ENCODE data around the gene SOX12. TPM values are rescaled to one million over a fixed set of nuclear protein-coding genes. Genes with fewer than 3 reads are reported as not detected.

SOX12 gene
- total and polyA plus RNA-seq, 8 donors, result 2.9 to 8.8 (median 5.4) TPM

- Histone ChIP-seq H3K4me3 (peak overlapping the region in 3 of 4 donors; percentile 63 to 77 (median 63)), H3K27me3 (no peaks in the 10 kb centered on the region), H3K9me3 (no peaks in the 10 kb centered on the region), H3K36me3 (no peaks in the 10 kb centered on the region), H3K4me1 (peaks cover 0 to 15% (median 10%) of the 10 kb centered on the region in 3 donors), H3K27ac (peak overlapping the region in 2 of 4 donors; percentile 87 to 90)
- DNase-seq (no peak), FAIRE-seq (no peak), ATAC-seq (no peak)
- no peak for TF ChIP-seq CTCF (IDR thresholded peaks at IDR 0.05)
- WGBS, 2 donors, result 75 to 82% methylated on average over 9 of the region's 9 CpGs
- intact Hi-C loops (cut with DNase I), result no loop called here
These were observed 20.8 kb downstream of the SOX12 start for GRCh38 chr20:346033-346639.

- Histone ChIP-seq H3K27ac (peak within 1 kb of the TSS; percentile 52 to 90 (median 84)), H3K4me1 (peaks cover 0 to 15% (median 10%) of the 10 kb centered on the region in 3 donors), H3K4me3 (peak within 1 kb of the TSS; percentile 53 to 77 (median 63)), H3K27me3 (no peaks in the 10 kb centered on the region), H3K9me3 (no peaks in the 10 kb centered on the region), H3K36me3 (no peaks in the 10 kb centered on the region)
- no peak for TF ChIP-seq CTCF (IDR thresholded peaks at IDR 0.05)
- intact Hi-C loops (cut with DNase I), result no loop called here
- WGBS, 2 donors, result 4% methylated on average over 37 to 50 of the region's 50 CpGs
- peak; percentile 72 to 86 (median 73) for ATAC-seq
- peak; percentile 53 to 87 (median 70) for DNase-seq
- no peak for FAIRE-seq
These were observed 21.4 kb downstream of the SOX12 start, which contains the start of gene NRSN2 for GRCh38 chr20:346640-347316. NRSN2 (plus strand) TSS chr20:347111; CDS start chr20:349644, 2,533 bp downstream.

GRCh38 chr20:347317-347639 is 21.9 kb downstream of the SOX12 start:
- no peak for TF ChIP-seq CTCF (IDR thresholded peaks at IDR 0.05)
- WGBS, 2 donors, result 1 to 3% methylated on average over 17 to 19 of the region's 19 CpGs
- DNase-seq, result no peak

GRCh38 chr20:347640-348484 is 22.5 kb downstream of the SOX12 start:
- H3K27ac ChIP-seq, result peak overlapping the region; percentile 52 to 90 (median 84)
- no peak for TF ChIP-seq CTCF (IDR thresholded peaks at IDR 0.05)
- DNase-seq (peak; percentile 86 to 94 (median 88)), ATAC-seq (peak; percentile 76 to 88 (median 82)), FAIRE-seq (no peak)
- H3K4me3 ChIP-seq, result peak overlapping the region; percentile 53 to 77 (median 63)
- H3K36me3 ChIP-seq, result no peaks in the 10 kb centered on the region
- intact Hi-C loops (cut with DNase I), result no loop called here
- H3K27me3 ChIP-seq, result no peaks in the 10 kb centered on the region
- WGBS, 2 donors, result 0 to 1% methylated on average over 50 to 59 of the region's 61 CpGs
- H3K9me3 ChIP-seq, result no peaks in the 10 kb centered on the region
- H3K4me1 ChIP-seq, result peaks cover 0 to 15% (median 10%) of the 10 kb centered on the region in 3 donors

More at GRCh38 chr20:347317-347639, 21.9 kb downstream of the SOX12 start:
- no peaks in the 10 kb centered on the region for H3K36me3 ChIP-seq
- peaks cover 0 to 15% (median 10%) of the 10 kb centered on the region in 3 donors for H3K4me1 ChIP-seq
- peak overlapping the region; percentile 52 to 90 (median 84) for H3K27ac ChIP-seq
- no peaks in the 10 kb centered on the region for H3K27me3 ChIP-seq
- ATAC-seq (peak in 2 of 4 donors; percentile 1), FAIRE-seq (no peak)
- no peaks in the 10 kb centered on the region for H3K9me3 ChIP-seq
- peak overlapping the region; percentile 53 to 77 (median 63) for H3K4me3 ChIP-seq
- intact Hi-C loops (cut with DNase I), result no loop called here

Data from pancreas (tissue), 10 donors.